ENCODE results near the gene GSAP. TPM values are rescaled to one million over a fixed set of nuclear protein-coding genes. Genes with fewer than 3 reads are reported as not detected.

The GSAP gene
- total RNA-seq, 1 donor from 2014 or later, result 5.0 TPM

DNA sequence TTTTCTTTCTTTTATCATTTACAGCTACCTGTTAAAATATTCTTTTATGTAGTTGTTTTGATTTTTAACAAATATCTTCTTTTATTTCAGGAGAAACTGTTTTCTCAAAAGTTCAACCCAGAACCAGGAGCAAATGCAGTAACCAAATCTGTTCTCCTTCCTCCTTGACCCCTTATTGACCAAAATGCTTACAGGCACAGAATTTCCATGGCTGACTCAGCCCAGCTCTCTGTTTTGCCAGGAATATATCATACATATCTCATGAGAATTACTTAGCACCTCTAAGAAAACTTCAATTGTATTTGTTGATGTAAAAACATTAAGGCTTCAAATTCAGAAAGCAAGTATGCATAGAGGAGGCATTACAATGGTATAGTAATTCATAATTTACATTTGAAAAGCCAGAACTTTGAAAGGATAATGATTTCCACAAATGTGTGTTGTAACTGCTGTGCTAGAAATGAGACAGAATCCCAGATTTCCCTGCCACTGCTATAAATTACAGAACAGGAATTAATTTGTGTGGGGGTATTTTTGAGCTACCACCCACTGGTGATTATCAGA lies 2.2 kb downstream of the GSAP start:
- Mint-ChIP-seq H3K4me3 (peak overlapping the region; percentile 77), H3K9me3 (no peaks in the 10 kb centered on the region), H3K4me1 (ENCODE audit: unreplicated experiment) (peaks cover 3% of the 10 kb centered on the region), H3K27me3 (peaks cover 39% of the 10 kb centered on the region), H3K27ac (no peak overlapping the region), H3K36me3 (no peaks in the 10 kb centered on the region)
- TF ChIP-seq, protein P1, sequence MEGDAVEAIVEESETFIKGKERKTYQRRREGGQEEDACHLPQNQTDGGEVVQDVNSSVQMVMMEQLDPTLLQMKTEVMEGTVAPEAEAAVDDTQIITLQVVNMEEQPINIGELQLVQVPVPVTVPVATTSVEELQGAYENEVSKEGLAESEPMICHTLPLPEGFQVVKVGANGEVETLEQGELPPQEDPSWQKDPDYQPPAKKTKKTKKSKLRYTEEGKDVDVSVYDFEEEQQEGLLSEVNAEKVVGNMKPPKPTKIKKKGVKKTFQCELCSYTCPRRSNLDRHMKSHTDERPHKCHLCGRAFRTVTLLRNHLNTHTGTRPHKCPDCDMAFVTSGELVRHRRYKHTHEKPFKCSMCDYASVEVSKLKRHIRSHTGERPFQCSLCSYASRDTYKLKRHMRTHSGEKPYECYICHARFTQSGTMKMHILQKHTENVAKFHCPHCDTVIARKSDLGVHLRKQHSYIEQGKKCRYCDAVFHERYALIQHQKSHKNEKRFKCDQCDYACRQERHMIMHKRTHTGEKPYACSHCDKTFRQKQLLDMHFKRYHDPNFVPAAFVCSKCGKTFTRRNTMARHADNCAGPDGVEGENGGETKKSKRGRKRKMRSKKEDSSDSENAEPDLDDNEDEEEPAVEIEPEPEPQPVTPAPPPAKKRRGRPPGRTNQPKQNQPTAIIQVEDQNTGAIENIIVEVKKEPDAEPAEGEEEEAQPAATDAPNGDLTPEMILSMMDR (conservative IDR thresholded peaks at IDR 0.05), result no peak
- DNase-seq (ENCODE audit: extremely low spot score, unreplicated experiment), result no peak

DNA sequence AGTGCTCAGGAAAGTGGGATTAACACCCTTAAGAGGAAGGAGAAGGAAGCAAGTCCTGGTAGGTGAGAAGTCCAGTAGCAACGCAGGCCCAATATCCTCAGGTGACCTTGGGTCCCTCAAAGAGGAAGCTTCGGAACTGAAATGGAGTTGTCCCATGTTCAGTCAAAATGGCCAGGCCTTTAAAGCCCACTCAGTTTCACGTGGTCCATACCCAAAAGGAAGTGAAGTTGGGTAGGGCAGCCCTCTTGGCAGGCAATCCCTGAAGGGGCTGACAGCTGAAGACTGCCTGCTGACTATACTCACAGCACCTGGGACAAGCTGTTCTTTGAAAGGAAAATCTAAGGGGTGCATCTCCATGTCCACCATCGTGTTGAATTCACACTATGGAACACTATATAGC lies 3.0 kb downstream of the GSAP start:
- H3K4me3 Mint-ChIP-seq, result no peak overlapping the region

DNA sequence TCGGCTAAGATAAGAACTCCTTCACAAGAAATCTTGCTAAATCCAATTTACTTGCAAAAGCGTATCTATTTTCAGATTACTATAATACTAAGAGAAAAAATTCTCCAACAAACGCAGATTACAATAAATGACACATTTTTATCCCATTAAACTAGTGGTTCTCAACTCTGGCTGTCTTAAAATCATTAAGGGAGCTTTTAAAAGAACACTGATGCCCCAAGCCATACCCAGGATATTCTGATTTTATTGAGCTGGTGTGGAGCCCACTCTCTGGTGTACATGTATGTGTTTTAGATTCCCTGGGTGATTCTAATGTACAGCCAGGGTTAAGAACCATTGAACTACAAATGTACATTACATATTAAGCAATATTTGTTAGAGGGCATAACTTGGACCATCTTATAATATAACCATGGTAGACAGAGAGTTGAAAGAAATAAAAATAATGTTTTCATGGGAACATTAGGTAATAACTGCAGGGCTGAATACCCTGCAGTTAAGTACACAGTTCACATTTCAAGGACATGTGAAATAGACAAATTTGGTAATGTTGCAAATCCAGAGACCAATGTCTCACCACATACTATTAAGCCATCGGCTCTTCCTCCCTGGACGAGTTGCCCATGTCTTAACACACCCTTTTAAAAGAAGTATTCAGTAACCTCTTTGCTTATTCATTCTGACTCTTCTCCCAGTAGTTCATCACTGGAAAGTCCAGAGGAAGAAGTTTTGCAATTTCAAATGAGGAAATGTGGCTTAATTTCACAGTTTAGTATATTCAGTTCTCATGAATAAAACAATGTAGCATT lies 6.2 kb downstream of the GSAP start:
- DNase-seq (ENCODE audit: extremely low spot score, unreplicated experiment), result no peak
- H3K4me1 Mint-ChIP-seq (ENCODE audit: unreplicated experiment), result peaks cover under 1% of the 10 kb centered on the region
- H3K36me3 Mint-ChIP-seq, result no peaks in the 10 kb centered on the region
- TF ChIP-seq, protein P1 (conservative IDR thresholded peaks at IDR 0.05), result no peak
- H3K4me3 Mint-ChIP-seq, result no peak overlapping the region
- peak overlapping the region; percentile 51 for H3K27ac Mint-ChIP-seq
- no peaks in the 10 kb centered on the region for H3K9me3 Mint-ChIP-seq
- peaks cover 15% of the 10 kb centered on the region for H3K27me3 Mint-ChIP-seq

More for the DNA sequence above, 3.0 kb downstream of the GSAP start:
- Mint-ChIP-seq H3K27ac (no peak overlapping the region), H3K27me3 (peaks cover 35% of the 10 kb centered on the region), H3K9me3 (no peaks in the 10 kb centered on the region), H3K36me3 (no peaks in the 10 kb centered on the region), H3K4me1 (ENCODE audit: unreplicated experiment) (peaks cover 3% of the 10 kb centered on the region)
- TF ChIP-seq, protein P1 (conservative IDR thresholded peaks at IDR 0.05), result no peak
- DNase-seq (ENCODE audit: extremely low spot score, unreplicated experiment), result no peak

DNA sequence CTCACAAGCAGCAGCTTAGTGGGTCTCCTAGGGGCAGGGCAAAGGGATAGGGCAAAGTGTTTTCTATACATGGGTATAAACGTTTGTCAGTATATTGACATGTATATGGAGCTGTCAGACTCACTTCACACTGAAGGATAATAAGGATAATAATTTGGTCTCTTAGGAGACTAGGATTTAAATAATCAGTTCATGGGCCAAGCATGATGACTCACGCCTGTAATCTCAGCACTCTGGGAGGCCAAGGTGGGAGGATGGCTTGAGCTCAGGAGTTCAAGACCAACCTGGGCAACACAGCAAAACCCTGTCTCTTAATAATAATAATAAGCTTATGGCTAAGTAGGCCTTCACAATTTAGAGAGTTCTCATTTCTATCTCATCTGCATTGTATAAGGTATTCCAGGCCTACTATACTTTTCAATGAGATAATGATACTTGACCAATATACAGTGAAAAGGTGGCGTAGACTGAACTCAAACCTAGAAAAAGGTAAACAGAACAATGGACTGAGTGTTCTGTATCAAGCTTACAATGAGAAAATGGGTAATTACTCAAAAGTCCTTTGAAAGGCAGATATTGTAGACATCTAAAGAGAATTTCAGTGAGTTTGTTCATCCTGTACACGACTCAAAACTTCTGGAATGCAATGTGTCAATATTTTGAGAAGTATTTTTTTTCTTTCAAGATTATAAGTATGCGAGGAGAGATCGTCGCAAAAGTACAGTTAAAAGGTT lies 7.0 kb downstream of the GSAP start:
- H3K27ac Mint-ChIP-seq, result peak overlapping the region; percentile 51
- DNase-seq (ENCODE audit: extremely low spot score, unreplicated experiment), result no peak
- no peaks in the 10 kb centered on the region for H3K4me1 Mint-ChIP-seq (ENCODE audit: unreplicated experiment)
- H3K36me3 Mint-ChIP-seq, result no peaks in the 10 kb centered on the region
- peaks cover 8% of the 10 kb centered on the region for H3K27me3 Mint-ChIP-seq
- no peak overlapping the region for H3K4me3 Mint-ChIP-seq
- TF ChIP-seq, protein P1 (conservative IDR thresholded peaks at IDR 0.05), result no peak
- H3K9me3 Mint-ChIP-seq, result no peaks in the 10 kb centered on the region

DNA sequence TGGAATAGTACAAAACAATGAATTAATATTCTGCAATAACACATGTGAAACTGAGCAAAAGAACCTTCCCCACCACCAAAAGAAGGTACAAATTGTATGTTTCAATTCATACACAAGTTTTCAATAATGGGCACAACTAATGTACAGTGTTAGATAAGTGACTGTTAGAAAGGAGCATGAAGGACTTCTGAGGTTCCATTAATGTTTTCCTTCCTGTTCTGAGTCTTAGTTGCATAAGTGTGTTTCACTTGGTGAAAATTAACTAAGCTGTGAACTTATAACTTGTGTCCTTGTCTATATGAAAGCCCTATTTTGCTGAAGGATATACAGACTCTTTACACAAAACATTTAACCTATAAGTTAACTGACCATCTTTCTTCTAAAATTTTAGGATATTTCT lies 8.2 kb downstream of the GSAP start:
- Mint-ChIP-seq H3K9me3 (no peaks in the 10 kb centered on the region), H3K4me1 (ENCODE audit: unreplicated experiment) (no peaks in the 10 kb centered on the region), H3K36me3 (no peaks in the 10 kb centered on the region), H3K4me3 (no peak overlapping the region), H3K27me3 (no peaks in the 10 kb centered on the region), H3K27ac (no peak overlapping the region)
- no peak for DNase-seq (ENCODE audit: extremely low spot score, unreplicated experiment)
- TF ChIP-seq, protein P1 (conservative IDR thresholded peaks at IDR 0.05), result no peak
